GM12878 (cell line): ENCODE data around the gene FAM163B.

ENCODE experiments used
- CTCF ChIP-seq, 3 experiments: IDR thresholded peaks in 2 of 3; conservative IDR thresholded peaks in 1 of 3; 2 replicates each; pipeline ENCODE4 v1.5.1; 2011; ENCODE audit warnings: low read depth in 3 of 3, low read length in 3 of 3, mild to moderate bottlenecking in 3 of 3, control low read depth in 2 of 3, moderate library complexity in 2 of 3, inconsistent platforms in 1 of 3, mixed read lengths in 1 of 3; ENCODE audit not compliant: control insufficient read depth in 2 of 3, insufficient read depth in 1 of 3; ENCODE audit errors: extremely low read depth in 1 of 3
- PBX3 ChIP-seq: IDR thresholded peaks from 2 replicates; pipeline ENCODE4 v1.6.1; 2011; ENCODE audit warnings: mild to moderate bottlenecking, low read depth, low read length, moderate library complexity; ENCODE audit not compliant: insufficient replicate concordance
- POLR2A ChIP-seq: IDR thresholded peaks from 2 replicates; pipeline ENCODE4 v1.6.1; 2011; ENCODE audit warnings: low read depth, mild to moderate bottlenecking, low read length
- RCOR1 ChIP-seq: conservative IDR thresholded peaks from 2 replicates; pipeline ENCODE4 v1.6.1; 2012; ENCODE audit warnings: low read depth, low read length, improper control_type of control experiment

- TF ChIP-seq CTCF (IDR thresholded peaks at IDR 0.05 in 2 of 3, conservative IDR thresholded peaks at IDR 0.05 in 1 of 3; ENCODE audit: control insufficient read depth in 2 of 3, extremely low read depth in 1 of 3, insufficient read depth in 1 of 3, low read depth in 3 of 3, low read length in 3 of 3) (no peak), PBX3 (no peak), POLR2A (no peak), RCOR1 (no peak)
Measured at GRCh38 chr9:133575186-133576030, 33.8 kb downstream of the FAM163B start.
